Activated CD4-positive, alpha-beta T cell treated with anti-CD3 and anti-CD28 coated beads, Interleukin-2, amount 10 ng/mL, durations not matched to agents 7 days and 5 days (primary cell): ENCODE data around the gene GAGE13. TPM values are rescaled to one million over a fixed set of nuclear protein-coding genes. Genes with fewer than 3 reads are reported as not detected.
"Not testable (repeated sequence)": the region's sequence is repeated elsewhere in the genome, so short reads cannot be mapped to it uniquely, and the experiment has no call there.

ENCODE experiments used
- CTCF ChIA-PET: fragments of 350-600 bp; sonication (Branson Sonifier 250); formaldehyde crosslinking; loops from one replicate; lab custom pipeline; 2021; ENCODE audit warnings: antibody characterized with exemption; lab: Charles Lee
- POLR2A ChIA-PET: fragments of 350-600 bp; sonication (Branson Sonifier 250); formaldehyde crosslinking; loops from one replicate; lab custom pipeline; 2021; ENCODE audit warnings: antibody characterized with exemption; lab: Charles Lee
- DNase-seq: peaks from one replicate; pipeline ENCODE4 v3.0.0-alpha.2; 2020
- H3K27ac Mint-ChIP-seq: one replicate; pipeline ENCODE4 v1.8.0; 2021; ENCODE audit warnings: mild to moderate bottlenecking, moderate library complexity, mixed read lengths
- H3K27me3 Mint-ChIP-seq: one replicate; pipeline ENCODE4 v1.8.0; 2021; ENCODE audit warnings: mixed read lengths
- H3K36me3 Mint-ChIP-seq: one replicate; pipeline ENCODE4 v1.8.0; 2021; ENCODE audit warnings: low read depth, mixed read lengths
- H3K4me1 Mint-ChIP-seq: one replicate; pipeline ENCODE4 v1.8.0; 2021; ENCODE audit warnings: mixed read lengths
- H3K4me3 Mint-ChIP-seq: one replicate; pipeline ENCODE4 v1.8.0; 2021; ENCODE audit warnings: mild to moderate bottlenecking, moderate library complexity, mixed read lengths
- H3K9me3 Mint-ChIP-seq: one replicate; pipeline ENCODE4 v1.8.0; 2021; ENCODE audit warnings: mixed read lengths
- total RNA-seq, 2 experiments: library from RNA; stranded (reverse); gene quantifications; one replicate each; pipeline ENCODE4 v1.2.3, GENCODE V29; 2021

GAGE13 gene
- total RNA-seq, 2 experiments from 2014 or later: not detected

DNA sequence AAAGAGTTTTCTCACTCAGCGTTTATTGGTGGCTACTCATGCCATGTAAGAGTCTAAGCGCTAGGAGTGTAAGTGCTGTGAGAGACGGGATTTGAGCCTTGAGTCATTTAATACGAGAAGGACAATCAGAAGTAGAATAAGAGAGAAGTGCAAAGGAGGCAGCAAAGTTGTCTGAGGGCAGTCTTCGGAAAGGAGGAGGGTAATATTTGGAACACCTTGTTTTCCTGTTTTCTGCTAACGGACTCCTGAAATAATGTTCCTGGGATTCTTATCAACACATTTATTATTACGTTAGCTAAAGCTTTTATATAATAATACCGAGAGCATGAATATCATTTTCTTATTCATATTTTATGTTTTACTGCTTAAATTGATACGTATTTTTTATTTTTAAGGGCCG lies 14.0 kb downstream of the GAGE13 start:
- POLR2A ChIA-PET, H3K27me3 Mint-ChIP-seq, H3K9me3 Mint-ChIP-seq, H3K4me3 Mint-ChIP-seq, H3K27ac Mint-ChIP-seq, DNase-seq, H3K4me1 Mint-ChIP-seq, H3K36me3 Mint-ChIP-seq, CTCF ChIA-PET: not testable (repeated sequence)

DNA sequence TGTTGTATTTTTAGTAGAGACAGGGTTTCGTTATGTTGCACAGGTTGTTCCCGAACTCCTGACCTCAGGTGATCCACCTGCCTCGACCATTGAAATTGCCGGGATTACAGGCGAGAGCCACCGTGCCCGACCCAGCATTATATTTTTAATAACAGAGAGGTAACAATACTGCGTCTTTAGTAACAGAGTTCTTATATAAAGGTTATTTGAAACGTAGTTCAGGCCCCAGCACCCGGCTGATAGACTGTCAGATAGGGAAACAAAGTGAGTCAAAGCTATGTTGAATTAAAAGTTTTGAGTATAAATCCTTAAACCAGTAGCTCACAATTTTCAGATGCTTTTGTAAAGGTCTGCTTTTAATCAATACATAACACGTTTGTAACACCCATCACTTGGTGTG lies 14.8 kb downstream of the GAGE13 start:
- H3K4me1 Mint-ChIP-seq, DNase-seq, H3K27ac Mint-ChIP-seq, CTCF ChIA-PET, H3K9me3 Mint-ChIP-seq, POLR2A ChIA-PET, H3K4me3 Mint-ChIP-seq, H3K27me3 Mint-ChIP-seq, H3K36me3 Mint-ChIP-seq: not testable (repeated sequence)

Other genes starting within 250 kb of the GAGE13 start
- gene GPKOW, start 207.8 kb upstream of the GAGE13 start, total RNA-seq: 10 to 100 TPM; 29.2 to 33.2 TPM
- gene MAGIX, start 168.8 kb upstream of the GAGE13 start, total RNA-seq: 1 to 10 TPM; 1.9 to 2.8 TPM
- 100 to 1,000 TPM; 245 to 270 TPM for gene PLP2, start 159.7 kb upstream of the GAGE13 start, total RNA-seq
- 10 to 100 TPM; 13.7 to 17.6 TPM for gene PRICKLE3, start 145.2 kb upstream of the GAGE13 start, total RNA-seq
- gene SYP, start 131.4 kb upstream of the GAGE13 start, total RNA-seq: 1 to 10 TPM; 2.5 to 2.7 TPM
- gene CACNA1F, start 98.2 kb upstream of the GAGE13 start, total RNA-seq: under 1 TPM; 0.12 to 0.33 TPM
- 10 to 100 TPM; 25.4 to 28.3 TPM for gene CCDC22, start 96.1 kb upstream of the GAGE13 start, total RNA-seq
- 10 to 100 TPM; 12.8 to 13.0 TPM for gene FOXP3, start 66.9 kb upstream of the GAGE13 start, total RNA-seq
- gene PPP1R3F, start 61.8 kb upstream of the GAGE13 start, total RNA-seq: 10 to 100 TPM; 11.2 to 12.3 TPM
- gene GAGE10, start 27.9 kb upstream of the GAGE13 start, total RNA-seq: not detected
- gene GAGE12J, start 9.5 kb upstream of the GAGE13 start, total RNA-seq: not detected
- not detected for gene GAGE12C, start 200.6 kb downstream of the GAGE13 start, total RNA-seq
- gene GAGE12D, start 210.2 kb downstream of the GAGE13 start, total RNA-seq: not detected
- gene GAGE12E, start 219.7 kb downstream of the GAGE13 start, total RNA-seq: not detected
- gene GAGE12F, start 229.3 kb downstream of the GAGE13 start, total RNA-seq: not detected
- gene GAGE12G, start 238.8 kb downstream of the GAGE13 start, total RNA-seq: not detected
- not detected for gene GAGE12H, start 248.4 kb downstream of the GAGE13 start, total RNA-seq